GM19239 (cell line): ENCODE data around the gene TIRAP.

Experiments used
- DNase-seq: peaks from one replicate; pipeline ENCODE4 v3.0.0; 2011; ENCODE audit warnings: low spot score; ENCODE audit not compliant: insufficient read length
- FAIRE-seq: peaks from 2 replicates; lab custom pipeline; 2011; peaks lifted over from hg19 to GRCh38; lab: Jason Lieb, UNC

TIRAP gene

GRCh38 chr11:126338346-126339055 lies 55.6 kb downstream of the TIRAP start:
- DNase-seq = no peak
- no peak for FAIRE-seq

GRCh38 chr11:126339073-126339862 lies 56.4 kb downstream of the TIRAP start:
- DNase-seq (no peak), FAIRE-seq (no peak)

- FAIRE-seq (no peak), DNase-seq (no peak)
Measured at GRCh38 chr11:126339863-126340434, 57.1 kb downstream of the TIRAP start.

- FAIRE-seq = no peak
- DNase-seq = no peak
Measured at GRCh38 chr11:126340960-126341606, 58.2 kb downstream of the TIRAP start.

GRCh38 chr11:126341760-126342161 lies 58.9 kb downstream of the TIRAP start:
- DNase-seq (no peak), FAIRE-seq (no peak)

GRCh38 chr11:126343051-126343450 lies 60.2 kb downstream of the TIRAP start:
- FAIRE-seq (no peak), DNase-seq (no peak)
